Spinal cord (tissue), 10 donors: ENCODE data around the gene RNF148. TPM values are rescaled to one million over a fixed set of nuclear protein-coding genes. Genes with fewer than 3 reads are reported as not detected.
"Not testable (repeated sequence)": the region's sequence is repeated elsewhere in the genome, so short reads cannot be mapped to it uniquely, and the experiment has no call there.

Experiments used
- DNase-seq, 6 donors: peaks; one replicate each; pipeline versions ENCODE4 v3.0.0 to v3.0.0-alpha.2; 2013 to 2015; ENCODE audit warnings: low spot score in 6 of 6, low read depth in 4 of 6
- H3K27ac ChIP-seq: one replicate; pipeline ENCODE4 v1.5.1; 2013; ENCODE audit warnings: low read depth, low read length, control low read depth
- H3K27me3 ChIP-seq: one replicate; pipeline ENCODE4 v1.6.1; 2013; ENCODE audit warnings: low read length; ENCODE audit not compliant: control insufficient read depth, insufficient read depth
- H3K36me3 ChIP-seq: one replicate; pipeline ENCODE4 v1.6.1; 2013; ENCODE audit warnings: low read length; ENCODE audit not compliant: control insufficient read depth, insufficient read depth
- H3K4me1 ChIP-seq: one replicate; pipeline ENCODE4 v1.6.1; 2013; ENCODE audit warnings: low read length; ENCODE audit not compliant: control insufficient read depth, insufficient read depth
- H3K4me3 ChIP-seq: one replicate; pipeline ENCODE4 v1.5.1; 2013; ENCODE audit warnings: low read depth, low read length, control low read depth
- H3K9me3 ChIP-seq: one replicate; pipeline ENCODE4 v1.6.1; 2013; ENCODE audit warnings: low read length; ENCODE audit not compliant: control insufficient read depth, insufficient read depth
- WGBS: methylation state at CpG from one replicate; pipeline ENCODE4 v1.1.5; 2013; ENCODE audit warnings: missing lambda C conversion rate; ENCODE audit not compliant: insufficient coverage; 5-methylcytosine and 5-hydroxymethylcytosine counted together
- polyA plus RNA-seq, 2 donors: library from polyadenylated mRNA; unstranded; fragments of 120-200 nt; gene quantifications; one replicate each; pipeline ENCODE4 v1.2.1, GENCODE V29; 2013; ENCODE audit not compliant: insufficient read length in 2 of 2
- total RNA-seq, 2 donors: library from RNA; depleted of rRNA in 1 of 2; stranded (reverse); fragments of 120-200 nt in 1 of 2; fragments of >200 nt in 1 of 2; gene quantifications; one replicate each; pipeline versions ENCODE4 v1.2.3 to v1.2.4, GENCODE V29; 2013 to 2014
- donor health status: healthy.

Gene RNF148
- total and polyA plus RNA-seq, 4 donors, result 0.99 to 1.6 TPM; not detected in 2

- no peaks in the 10 kb centered on the region for H3K4me1 ChIP-seq
- H3K9me3 ChIP-seq, result no peaks in the 10 kb centered on the region
- DNase-seq, result no peak
- no CpG with 5 or more reads among the region's 1 CpG for WGBS
- H3K36me3 ChIP-seq, result no peaks in the 10 kb centered on the region
- H3K27me3 ChIP-seq, result no peaks in the 10 kb centered on the region
- no peak overlapping the region for H3K4me3 ChIP-seq
- no peak overlapping the region for H3K27ac ChIP-seq
Measured at GRCh38 chr7:122679813-122680212, 22.9 kb downstream of the RNF148 start.

GRCh38 chr7:122679269-122679709 lies 23.4 kb downstream of the RNF148 start:
- DNase-seq, H3K27me3 ChIP-seq, H3K4me3 ChIP-seq, H3K9me3 ChIP-seq, H3K36me3 ChIP-seq, H3K4me1 ChIP-seq, H3K27ac ChIP-seq: not testable (repeated sequence)
- WGBS, result 44% methylated on average over 7 of the region's 9 CpGs

DNA sequence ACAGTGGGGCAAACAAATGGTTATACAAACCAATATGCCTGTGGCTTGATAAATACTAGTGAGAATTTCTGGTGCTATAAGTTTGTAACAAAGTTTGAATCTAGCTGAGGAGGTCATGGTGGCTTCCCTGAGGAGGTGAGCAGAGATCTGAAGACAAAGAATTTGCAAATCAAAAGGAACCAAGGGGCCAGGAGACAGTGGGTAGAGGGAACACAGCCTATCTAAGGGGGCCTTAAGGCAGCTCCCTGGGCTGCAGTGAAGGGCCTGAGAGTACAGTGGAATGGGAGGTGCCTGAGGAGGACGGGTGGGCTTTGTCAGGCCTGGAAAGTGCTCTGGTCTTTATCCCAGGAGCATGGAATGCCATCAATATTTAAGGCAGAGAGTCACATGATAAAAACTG lies 25.6 kb downstream of the RNF148 start:
- Histone ChIP-seq H3K36me3 (no peaks in the 10 kb centered on the region), H3K9me3 (no peaks in the 10 kb centered on the region), H3K27ac (no peak overlapping the region), H3K4me3 (no peak overlapping the region), H3K4me1 (no peaks in the 10 kb centered on the region), H3K27me3 (no peaks in the 10 kb centered on the region)
- WGBS, result no CpG with 5 or more reads among the region's 1 CpG
- DNase-seq, result no peak

DNA sequence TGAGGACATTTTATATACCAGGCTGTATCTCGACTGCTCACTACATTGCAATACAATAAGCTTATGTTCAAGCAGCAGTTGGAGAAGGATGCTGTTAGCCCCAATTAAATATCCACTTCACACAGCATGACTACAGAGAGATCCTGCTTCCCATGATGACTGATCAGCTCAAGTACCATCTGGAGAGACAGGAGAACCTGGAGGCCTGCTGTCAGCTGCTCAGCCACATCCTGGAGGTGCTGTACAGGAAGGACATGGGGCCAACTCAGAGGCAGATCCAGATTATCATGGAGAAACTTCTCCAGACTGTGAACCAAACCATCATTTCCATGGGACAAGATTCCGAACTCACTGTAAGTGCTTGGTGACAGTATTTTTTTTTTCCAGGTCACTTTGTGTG lies 26.3 kb downstream of the RNF148 start:
- 33% methylated on average over 1 of the region's 2 CpGs for WGBS
- no peaks in the 10 kb centered on the region for H3K27me3 ChIP-seq
- no peaks in the 10 kb centered on the region for H3K4me1 ChIP-seq
- H3K4me3 ChIP-seq, result no peak overlapping the region
- no peak overlapping the region for H3K27ac ChIP-seq
- H3K36me3 ChIP-seq, result no peaks in the 10 kb centered on the region
- no peaks in the 10 kb centered on the region for H3K9me3 ChIP-seq
- no peak for DNase-seq

DNA sequence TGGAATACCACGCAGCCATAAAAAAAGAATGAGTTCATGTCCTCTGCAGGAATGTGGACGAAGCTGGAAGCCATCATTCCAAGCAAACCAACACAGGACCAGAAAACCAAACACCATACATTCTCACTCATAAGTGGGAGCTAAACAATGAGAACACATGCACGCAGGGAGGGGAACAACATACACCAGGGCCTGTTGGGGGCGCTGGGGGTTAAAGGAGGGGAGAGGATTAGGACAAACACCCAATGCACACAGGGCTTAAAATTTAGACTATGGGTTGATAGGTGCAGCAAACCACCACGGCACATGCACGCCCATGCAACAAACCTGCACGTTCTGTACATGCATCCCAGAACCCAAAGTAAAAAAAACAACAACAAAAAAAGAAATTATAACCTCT lies 27.1 kb downstream of the RNF148 start:
- Histone ChIP-seq H3K4me3 (no peak overlapping the region), H3K36me3 (no peaks in the 10 kb centered on the region), H3K27ac (no peak overlapping the region), H3K27me3 (no peaks in the 10 kb centered on the region), H3K4me1 (no peaks in the 10 kb centered on the region), H3K9me3 (no peaks in the 10 kb centered on the region)
- no CpG with 5 or more reads among the region's 7 CpGs for WGBS
- DNase-seq, result no peak

- H3K27ac ChIP-seq, result peak overlapping the region; percentile 19
Measured at GRCh38 chr7:122675011-122675410, 27.7 kb downstream of the RNF148 start.

DNA sequence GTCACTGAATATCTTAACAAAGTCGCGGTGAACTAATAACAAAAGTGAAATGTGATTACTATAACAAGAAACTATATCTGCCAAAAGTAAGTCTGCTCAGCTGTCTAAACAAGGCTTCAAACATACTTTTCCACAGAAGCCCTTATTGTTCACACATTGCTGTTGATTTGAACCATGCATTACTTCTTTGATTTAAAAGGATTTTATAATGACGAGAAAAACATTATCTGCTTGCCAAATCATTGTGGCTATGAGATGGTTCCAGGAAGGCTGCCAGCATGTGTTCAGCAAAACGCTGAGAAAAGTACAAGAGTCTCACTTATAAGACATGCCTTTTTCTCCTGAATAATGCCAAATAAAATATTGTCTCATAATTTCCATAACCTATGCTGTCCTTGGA lies 28.2 kb downstream of the RNF148 start:
- H3K27me3 ChIP-seq, result no peaks in the 10 kb centered on the region
- H3K4me1 ChIP-seq, result no peaks in the 10 kb centered on the region
- no peak overlapping the region for H3K4me3 ChIP-seq
- H3K36me3 ChIP-seq, result no peaks in the 10 kb centered on the region
- no peak overlapping the region for H3K27ac ChIP-seq
- no peaks in the 10 kb centered on the region for H3K9me3 ChIP-seq
- WGBS, result no CpG with 5 or more reads among the region's 4 CpGs
- DNase-seq, result peak in 5 of 6 donors; percentile 4 to 90 (median 12)

More at GRCh38 chr7:122675011-122675410, 27.7 kb downstream of the RNF148 start:
- whole genome bisulfite sequencing, result 81% methylated on average over 5 of the region's 7 CpGs
- H3K4me1 ChIP-seq, result no peaks in the 10 kb centered on the region
- no peaks in the 10 kb centered on the region for H3K36me3 ChIP-seq
- peak in 1 of 6 donors; percentile 20 for DNase-seq
- no peak overlapping the region for H3K4me3 ChIP-seq
- no peaks in the 10 kb centered on the region for H3K9me3 ChIP-seq
- no peaks in the 10 kb centered on the region for H3K27me3 ChIP-seq

GRCh38 chr7:122673951-122674350 lies 28.8 kb downstream of the RNF148 start:
- Histone ChIP-seq H3K36me3 (no peaks in the 10 kb centered on the region), H3K4me1 (no peaks in the 10 kb centered on the region), H3K9me3 (no peaks in the 10 kb centered on the region), H3K27me3 (no peaks in the 10 kb centered on the region), H3K27ac (peak overlapping the region; percentile 25), H3K4me3 (no peak overlapping the region)
- whole genome bisulfite sequencing, result 96% methylated on average over 21 of the region's 21 CpGs
- no peak for DNase-seq

DNA sequence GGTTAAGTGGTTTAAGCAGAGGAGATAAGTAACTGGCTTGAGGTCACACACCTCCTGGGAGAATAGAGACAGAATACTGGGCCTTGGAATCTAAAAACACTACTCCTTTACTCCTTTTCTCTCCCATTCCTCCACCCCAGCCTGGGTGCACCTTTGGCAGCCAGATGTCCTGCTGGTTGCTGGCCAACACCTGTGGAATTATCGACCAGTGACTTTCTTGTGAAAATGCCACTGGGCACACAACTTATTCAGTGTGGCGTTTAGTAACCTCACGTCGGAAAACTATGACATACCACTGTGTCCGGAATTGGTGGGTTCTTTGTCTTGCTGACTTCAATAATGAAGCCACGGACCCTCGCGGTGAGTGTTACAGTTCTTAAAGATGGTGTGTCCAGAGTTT lies 30.2 kb downstream of the RNF148 start:
- no peaks in the 10 kb centered on the region for H3K27me3 ChIP-seq
- 91% methylated on average over 8 of the region's 8 CpGs for WGBS
- H3K4me3 ChIP-seq, result no peak overlapping the region

DNA sequence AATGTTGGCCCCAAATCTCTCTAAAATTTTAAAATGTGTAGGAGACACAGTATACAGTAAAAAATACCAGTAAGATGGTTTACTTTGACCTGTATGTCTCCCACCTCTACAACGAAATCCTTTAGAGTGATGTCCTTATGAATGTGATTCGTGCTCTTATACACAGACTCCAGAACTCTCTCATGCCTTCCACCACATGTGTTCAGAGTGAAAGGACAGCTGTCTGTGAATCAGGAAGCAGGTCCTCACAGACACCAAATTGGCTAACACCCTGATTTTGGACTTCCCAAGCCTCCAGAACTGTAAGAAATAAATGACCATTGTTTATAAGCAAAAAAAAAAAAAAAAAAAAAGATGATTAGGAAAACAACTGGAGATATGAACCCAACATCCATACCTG lies 39.0 kb downstream of the RNF148 start:
- DNase-seq, result no peak

More for the DNA sequence above, 30.2 kb downstream of the RNF148 start:
- H3K9me3 ChIP-seq, result no peaks in the 10 kb centered on the region
- H3K27ac ChIP-seq, result no peak overlapping the region
- DNase-seq, result no peak
- no peaks in the 10 kb centered on the region for H3K36me3 ChIP-seq
- no peaks in the 10 kb centered on the region for H3K4me1 ChIP-seq

More for the DNA sequence above, 39.0 kb downstream of the RNF148 start:
- H3K4me3 ChIP-seq, result no peak overlapping the region
- H3K9me3 ChIP-seq, result no peaks in the 10 kb centered on the region
- H3K27me3 ChIP-seq, result no peaks in the 10 kb centered on the region
- H3K27ac ChIP-seq, result no peak overlapping the region
- H3K36me3 ChIP-seq, result no peaks in the 10 kb centered on the region
- 100% methylated on average over 1 of the region's 2 CpGs for WGBS
- no peaks in the 10 kb centered on the region for H3K4me1 ChIP-seq
